ENCODE data around the gene DDAH2. TPM values are rescaled to one million over a fixed set of nuclear protein-coding genes. Genes with fewer than 3 reads are reported as not detected.
A peak's percentile ranks its signal among the peaks of the same experiment; 100 is the strongest.

Gene DDAH2
- total and polyA plus RNA-seq, 8 donors, result 33.3 to 133 (median 65.8) TPM

DNA sequence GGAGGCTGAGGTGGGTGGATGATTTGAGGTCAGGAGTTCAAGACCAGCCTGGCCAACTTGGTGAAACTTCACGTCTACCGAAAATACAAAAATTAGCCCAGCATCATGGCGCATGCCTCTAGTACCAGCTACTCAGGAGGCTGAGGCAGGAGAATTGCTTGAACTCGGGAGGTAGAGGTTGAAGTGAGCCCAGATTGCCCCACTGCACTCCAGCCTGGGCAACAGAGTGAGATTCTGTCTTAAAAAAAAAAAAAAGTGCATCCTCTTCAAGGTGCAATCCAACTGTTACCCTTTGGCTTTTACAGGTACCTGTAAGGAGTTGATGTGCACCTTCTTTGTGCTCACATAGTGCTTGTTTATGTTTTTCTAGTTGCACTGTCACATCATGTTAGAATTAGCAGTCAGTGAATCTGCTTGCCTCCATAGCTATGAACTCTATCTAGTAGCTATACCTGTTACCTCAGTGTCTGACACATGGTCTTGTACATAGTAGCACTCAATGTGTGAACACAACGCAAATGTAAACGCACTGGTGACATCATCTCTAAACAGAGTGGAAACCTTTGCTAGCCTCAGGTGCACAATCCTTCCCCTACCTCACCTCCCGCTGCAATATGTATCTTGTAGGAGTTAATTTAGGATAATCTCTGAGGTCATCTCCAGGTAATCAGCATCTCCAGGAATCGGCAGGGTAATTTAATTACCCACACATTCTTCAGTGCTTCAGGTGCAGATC is 20.4 kb upstream of the DDAH2 start:
- H3K4me3 ChIP-seq, result no peak overlapping the region
- DNase-seq, result peak in 1 of 2 donors; percentile 51
- WGBS, 5 donors, result 72 to 83% (median 78%) methylated on average over 8 of the region's 8 CpGs
- no peak overlapping the region for H3K27ac ChIP-seq
- peaks cover 0 to 8% (median 4%) of the 10 kb centered on the region in 4 donors for H3K36me3 ChIP-seq
- H3K9me3 ChIP-seq, result no peaks in the 10 kb centered on the region
- no peaks in the 10 kb centered on the region for H3K4me1 ChIP-seq
- intact Hi-C loops (cut with DNase I; ENCODE audit: low total_unique reads), result no loop called here
- TF ChIP-seq, protein P1, sequence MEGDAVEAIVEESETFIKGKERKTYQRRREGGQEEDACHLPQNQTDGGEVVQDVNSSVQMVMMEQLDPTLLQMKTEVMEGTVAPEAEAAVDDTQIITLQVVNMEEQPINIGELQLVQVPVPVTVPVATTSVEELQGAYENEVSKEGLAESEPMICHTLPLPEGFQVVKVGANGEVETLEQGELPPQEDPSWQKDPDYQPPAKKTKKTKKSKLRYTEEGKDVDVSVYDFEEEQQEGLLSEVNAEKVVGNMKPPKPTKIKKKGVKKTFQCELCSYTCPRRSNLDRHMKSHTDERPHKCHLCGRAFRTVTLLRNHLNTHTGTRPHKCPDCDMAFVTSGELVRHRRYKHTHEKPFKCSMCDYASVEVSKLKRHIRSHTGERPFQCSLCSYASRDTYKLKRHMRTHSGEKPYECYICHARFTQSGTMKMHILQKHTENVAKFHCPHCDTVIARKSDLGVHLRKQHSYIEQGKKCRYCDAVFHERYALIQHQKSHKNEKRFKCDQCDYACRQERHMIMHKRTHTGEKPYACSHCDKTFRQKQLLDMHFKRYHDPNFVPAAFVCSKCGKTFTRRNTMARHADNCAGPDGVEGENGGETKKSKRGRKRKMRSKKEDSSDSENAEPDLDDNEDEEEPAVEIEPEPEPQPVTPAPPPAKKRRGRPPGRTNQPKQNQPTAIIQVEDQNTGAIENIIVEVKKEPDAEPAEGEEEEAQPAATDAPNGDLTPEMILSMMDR (IDR thresholded peaks at IDR 0.05), result no peak
- TF ChIP-seq EP300 (IDR thresholded peaks at IDR 0.05) (no peak), POLR2A (IDR thresholded peaks at IDR 0.05) (no peak), POLR2AphosphoS5 (IDR thresholded peaks at IDR 0.05) (no peak)
- H3K27me3 ChIP-seq, result no peaks in the 10 kb centered on the region

GRCh38 chr6:31744422-31744821 is 15.3 kb upstream of the DDAH2 start:
- Histone ChIP-seq H3K9me3 (no peaks in the 10 kb centered on the region), H3K27me3 (no peaks in the 10 kb centered on the region), H3K36me3 (peaks cover 0 to 8% (median 4%) of the 10 kb centered on the region in 4 donors), H3K4me1 (peaks cover 8 to 17% (median 11%) of the 10 kb centered on the region in 4 donors), H3K27ac (no peak overlapping the region), H3K4me3 (no peak overlapping the region)
- intact Hi-C loops (cut with DNase I; ENCODE audit: low total_unique reads), result no loop called here
- TF ChIP-seq POLR2AphosphoS5 (IDR thresholded peaks at IDR 0.05), result no peak
- TF ChIP-seq, protein P1 (IDR thresholded peaks at IDR 0.05), result no peak
- TF ChIP-seq POLR2A (IDR thresholded peaks at IDR 0.05), result no peak
- no peak for TF ChIP-seq EP300 (IDR thresholded peaks at IDR 0.05)
- DNase-seq, result no peak
- WGBS, 5 donors, result 63 to 89% (median 71%) methylated on average over 1 of the region's 1 CpG

- Histone ChIP-seq H3K4me3 (no peak overlapping the region), H3K4me1 (peaks cover 21 to 33% (median 26%) of the 10 kb centered on the region in 4 donors), H3K27me3 (no peaks in the 10 kb centered on the region), H3K36me3 (peaks cover 0 to 8% (median 4%) of the 10 kb centered on the region in 4 donors), H3K27ac (no peak overlapping the region), H3K9me3 (no peaks in the 10 kb centered on the region)
- DNase-seq, result no peak
- TF ChIP-seq POLR2AphosphoS5 (IDR thresholded peaks at IDR 0.05) (no peak), POLR2A (IDR thresholded peaks at IDR 0.05) (no peak), EP300 (IDR thresholded peaks at IDR 0.05) (no peak)
- TF ChIP-seq, protein P1 (IDR thresholded peaks at IDR 0.05), result no peak
- WGBS, 5 donors, result 89 to 96% (median 90%) methylated on average over 3 of the region's 3 CpGs
- intact Hi-C loops (cut with DNase I; ENCODE audit: low total_unique reads), result no loop called here
These were observed 13.8 kb upstream of the DDAH2 start for GRCh38 chr6:31742894-31743293.

- Histone ChIP-seq H3K9me3 (no peaks in the 10 kb centered on the region), H3K4me3 (no peak overlapping the region), H3K27me3 (no peaks in the 10 kb centered on the region), H3K4me1 (peaks cover 31 to 44% (median 37%) of the 10 kb centered on the region in 4 donors), H3K27ac (no peak overlapping the region), H3K36me3 (peaks cover 0 to under 1% (median 0%) of the 10 kb centered on the region in 4 donors)
- intact Hi-C loops (cut with DNase I; ENCODE audit: low total_unique reads), result no loop called here
- TF ChIP-seq, protein P1 (IDR thresholded peaks at IDR 0.05), result no peak
- 52 to 65% (median 59%) methylated on average over 2 of the region's 2 CpGs for WGBS, 5 donors
- DNase-seq, result no peak
These were observed 12.7 kb upstream of the DDAH2 start for GRCh38 chr6:31741815-31742214.

Data from stomach (tissue), 9 donors.